ENCODE data around the gene EPDR1. TPM values are rescaled to one million over a fixed set of nuclear protein-coding genes. Genes with fewer than 3 reads are reported as not detected.

The EPDR1 gene
- total and polyA plus RNA-seq, 2 donors (not counting 1 experiment from before 2014, with no cell fraction given), result 21.5 to 59.6 TPM

GRCh38 chr7:37984750-37985390, 64.4 kb downstream of the EPDR1 start:
- no peaks in the 10 kb centered on the region for H3K27me3 ChIP-seq (ENCODE audit: control insufficient read depth, insufficient read depth, low read length)
- H3K79me2 ChIP-seq (ENCODE audit: control insufficient read depth, insufficient read depth, low read length), result no peaks in the 10 kb centered on the region
- H3K4me1 ChIP-seq (ENCODE audit: control insufficient read depth, extremely low read depth, insufficient read depth, low read length), result no peaks in the 10 kb centered on the region
- no peak overlapping the region for H3K4me2 ChIP-seq (ENCODE audit: extremely low read depth, insufficient read depth, low read length)
- no peak overlapping the region for H3K27ac ChIP-seq (ENCODE audit: insufficient read depth, low read length)
- H3K9ac ChIP-seq (ENCODE audit: insufficient read depth, low read length), result no peak overlapping the region
- H4K20me1 ChIP-seq (ENCODE audit: control insufficient read depth, extremely low read depth, insufficient read depth, low read length), result no peaks in the 10 kb centered on the region
- TF ChIP-seq EZH2 (IDR thresholded peaks at IDR 0.05; ENCODE audit: low read length, missing control alignments), result no peak
- no peak for TF ChIP-seq CTCF (conservative IDR thresholded peaks at IDR 0.05 in 1 of 2, IDR thresholded peaks at IDR 0.05 in 1 of 2; ENCODE audit: low read depth in 1 of 2, low read length in 2 of 2)
- H3K9me3 ChIP-seq (ENCODE audit: control insufficient read depth, insufficient read depth, low read depth, low read length), result no peaks in the 10 kb centered on the region
- peak in 1 of 2 donors; percentile 12 for DNase-seq (ENCODE audit: low read depth in 2 of 2)
- no peaks in the 10 kb centered on the region for H3K36me3 ChIP-seq (ENCODE audit: control insufficient read depth, insufficient read depth, low read length)
- H3K4me3 ChIP-seq (replicated peaks in 1 of 4; ENCODE audit: control extremely low read depth in 1 of 4, insufficient read depth in 1 of 4, low read depth in 3 of 4, low read length in 4 of 4), result no peak overlapping the region
- H2AFZ ChIP-seq (ENCODE audit: low read length), result no peak overlapping the region

DNA sequence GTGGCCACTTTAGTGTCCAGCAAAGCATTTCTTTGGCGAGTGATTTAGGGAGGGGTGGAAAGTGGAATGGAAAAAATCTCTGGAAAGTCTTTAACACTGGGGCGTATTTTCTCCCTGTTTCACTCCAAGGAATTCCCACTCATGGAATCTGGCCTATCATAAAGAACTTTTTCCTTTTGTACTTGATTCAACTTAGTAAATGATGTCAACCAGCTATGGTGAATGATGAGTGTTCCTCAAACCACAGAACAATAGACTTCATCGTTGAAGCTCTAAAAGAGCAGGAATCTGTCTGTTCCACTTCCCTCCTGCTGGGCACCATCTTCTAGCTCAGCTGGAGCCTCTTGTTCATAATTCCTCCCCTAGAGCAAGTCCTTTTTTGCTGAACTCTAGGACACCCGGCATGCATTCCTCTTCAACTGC, 66.5 kb downstream of the EPDR1 start:
- H3K4me2 ChIP-seq (ENCODE audit: extremely low read depth, insufficient read depth, low read length), result no peak overlapping the region
- TF ChIP-seq CTCF (conservative IDR thresholded peaks at IDR 0.05 in 1 of 2, IDR thresholded peaks at IDR 0.05 in 1 of 2; ENCODE audit: low read depth in 1 of 2, low read length in 2 of 2) (no peak), EZH2 (IDR thresholded peaks at IDR 0.05; ENCODE audit: low read length, missing control alignments) (no peak)
- H2AFZ ChIP-seq (ENCODE audit: low read length), result no peak overlapping the region
- no peaks in the 10 kb centered on the region for H3K27me3 ChIP-seq (ENCODE audit: control insufficient read depth, insufficient read depth, low read length)
- no peaks in the 10 kb centered on the region for H3K79me2 ChIP-seq (ENCODE audit: control insufficient read depth, insufficient read depth, low read length)
- H4K20me1 ChIP-seq (ENCODE audit: control insufficient read depth, extremely low read depth, insufficient read depth, low read length), result no peaks in the 10 kb centered on the region
- no peak overlapping the region for H3K27ac ChIP-seq (ENCODE audit: insufficient read depth, low read length)
- peak in 1 of 2 donors; percentile 92 for DNase-seq (ENCODE audit: low read depth in 2 of 2)
- no peaks in the 10 kb centered on the region for H3K9me3 ChIP-seq (ENCODE audit: control insufficient read depth, insufficient read depth, low read depth, low read length)
- no peak overlapping the region for H3K4me3 ChIP-seq (replicated peaks in 1 of 4; ENCODE audit: control extremely low read depth in 1 of 4, insufficient read depth in 1 of 4, low read depth in 3 of 4, low read length in 4 of 4)
- H3K4me1 ChIP-seq (ENCODE audit: control insufficient read depth, extremely low read depth, insufficient read depth, low read length), result no peaks in the 10 kb centered on the region
- no peaks in the 10 kb centered on the region for H3K36me3 ChIP-seq (ENCODE audit: control insufficient read depth, insufficient read depth, low read length)
- H3K9ac ChIP-seq (ENCODE audit: insufficient read depth, low read length), result no peak overlapping the region

- no peak overlapping the region for H3K4me2 ChIP-seq (ENCODE audit: extremely low read depth, insufficient read depth, low read length)
Measured at GRCh38 chr7:37987732-37988131, 67.3 kb downstream of the EPDR1 start.

More at GRCh38 chr7:37987732-37988131, 67.3 kb downstream of the EPDR1 start:
- DNase-seq (ENCODE audit: low read depth in 2 of 2), result peak in 1 of 2 donors; percentile 69
- Histone ChIP-seq H3K79me2 (ENCODE audit: control insufficient read depth, insufficient read depth, low read length) (no peaks in the 10 kb centered on the region), H3K9ac (ENCODE audit: insufficient read depth, low read length) (no peak overlapping the region), H3K36me3 (ENCODE audit: control insufficient read depth, insufficient read depth, low read length) (no peaks in the 10 kb centered on the region), H4K20me1 (ENCODE audit: control insufficient read depth, extremely low read depth, insufficient read depth, low read length) (no peaks in the 10 kb centered on the region), H3K9me3 (ENCODE audit: control insufficient read depth, insufficient read depth, low read depth, low read length) (no peaks in the 10 kb centered on the region), H3K4me3 (replicated peaks in 1 of 4; ENCODE audit: control extremely low read depth in 1 of 4, insufficient read depth in 1 of 4, low read depth in 3 of 4, low read length in 4 of 4) (no peak overlapping the region), H3K27me3 (ENCODE audit: control insufficient read depth, insufficient read depth, low read length) (no peaks in the 10 kb centered on the region), H2AFZ (ENCODE audit: low read length) (no peak overlapping the region), H3K27ac (ENCODE audit: insufficient read depth, low read length) (no peak overlapping the region), H3K4me1 (ENCODE audit: control insufficient read depth, extremely low read depth, insufficient read depth, low read length) (no peaks in the 10 kb centered on the region)
- TF ChIP-seq EZH2 (IDR thresholded peaks at IDR 0.05; ENCODE audit: low read length, missing control alignments) (no peak), CTCF (conservative IDR thresholded peaks at IDR 0.05 in 1 of 2, IDR thresholded peaks at IDR 0.05 in 1 of 2; ENCODE audit: low read depth in 1 of 2, low read length in 2 of 2) (no peak)
